ENCODE results near the gene CFAP70. TPM values are rescaled to one million over a fixed set of nuclear protein-coding genes. Genes with fewer than 3 reads are reported as not detected.
A peak's percentile ranks its signal among the peaks of the same experiment; 100 is the strongest.

The CFAP70 gene
- total RNA-seq, 1 experiment from 2014 or later, result 0.31 TPM

DNA sequence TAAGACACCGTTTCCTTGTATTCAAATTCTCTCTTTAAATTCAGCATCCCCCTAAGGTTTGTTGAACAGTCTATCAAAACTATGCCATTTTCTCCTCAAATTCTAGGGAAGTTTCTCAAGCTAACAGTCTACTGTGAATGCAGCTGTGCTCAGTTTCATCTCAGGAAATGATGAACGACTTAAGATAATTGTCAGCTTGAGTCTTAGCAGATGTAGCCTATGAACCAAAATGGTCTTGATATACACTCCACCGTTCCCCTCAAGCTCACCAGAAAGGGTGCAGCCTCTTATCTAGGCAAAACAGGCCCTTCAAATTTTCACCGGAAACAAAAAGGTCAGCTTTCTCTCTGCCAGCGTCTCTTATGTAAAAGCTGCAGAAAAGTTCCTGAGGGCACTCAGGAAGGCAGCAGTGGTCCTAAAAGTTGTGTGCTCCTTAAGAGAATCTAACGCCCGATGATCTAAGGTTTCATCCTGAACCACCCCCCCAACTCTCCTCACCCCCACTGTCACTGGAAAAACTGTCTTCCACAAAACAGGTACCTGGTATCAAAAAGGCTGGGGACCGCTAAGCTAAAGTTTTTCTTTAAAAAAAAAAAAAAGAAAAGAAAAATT lies 113.7 kb downstream of the CFAP70 start:
- ChIA-PET CTCF (no interaction called here), POLR2A (interaction anchor here (0.6 kb wide), 1 partner anchor 924 kb away, joined by 4 read pairs; no protein-coding TSS in a partner anchor)
- Mint-ChIP-seq H3K9me3 (no peaks in the 10 kb centered on the region), H3K4me1 (peaks cover 27% of the 10 kb centered on the region), H3K36me3 (peaks cover 65% of the 10 kb centered on the region), H3K27ac (peak overlapping the region; percentile 74), H3K4me3 (peak overlapping the region; percentile 94), H3K27me3 (ENCODE audit: low read depth) (no peaks in the 10 kb centered on the region)
- ATAC-seq (no peak), DNase-seq (ENCODE audit: low spot score) (no peak)
- TF ChIP-seq, protein P1, sequence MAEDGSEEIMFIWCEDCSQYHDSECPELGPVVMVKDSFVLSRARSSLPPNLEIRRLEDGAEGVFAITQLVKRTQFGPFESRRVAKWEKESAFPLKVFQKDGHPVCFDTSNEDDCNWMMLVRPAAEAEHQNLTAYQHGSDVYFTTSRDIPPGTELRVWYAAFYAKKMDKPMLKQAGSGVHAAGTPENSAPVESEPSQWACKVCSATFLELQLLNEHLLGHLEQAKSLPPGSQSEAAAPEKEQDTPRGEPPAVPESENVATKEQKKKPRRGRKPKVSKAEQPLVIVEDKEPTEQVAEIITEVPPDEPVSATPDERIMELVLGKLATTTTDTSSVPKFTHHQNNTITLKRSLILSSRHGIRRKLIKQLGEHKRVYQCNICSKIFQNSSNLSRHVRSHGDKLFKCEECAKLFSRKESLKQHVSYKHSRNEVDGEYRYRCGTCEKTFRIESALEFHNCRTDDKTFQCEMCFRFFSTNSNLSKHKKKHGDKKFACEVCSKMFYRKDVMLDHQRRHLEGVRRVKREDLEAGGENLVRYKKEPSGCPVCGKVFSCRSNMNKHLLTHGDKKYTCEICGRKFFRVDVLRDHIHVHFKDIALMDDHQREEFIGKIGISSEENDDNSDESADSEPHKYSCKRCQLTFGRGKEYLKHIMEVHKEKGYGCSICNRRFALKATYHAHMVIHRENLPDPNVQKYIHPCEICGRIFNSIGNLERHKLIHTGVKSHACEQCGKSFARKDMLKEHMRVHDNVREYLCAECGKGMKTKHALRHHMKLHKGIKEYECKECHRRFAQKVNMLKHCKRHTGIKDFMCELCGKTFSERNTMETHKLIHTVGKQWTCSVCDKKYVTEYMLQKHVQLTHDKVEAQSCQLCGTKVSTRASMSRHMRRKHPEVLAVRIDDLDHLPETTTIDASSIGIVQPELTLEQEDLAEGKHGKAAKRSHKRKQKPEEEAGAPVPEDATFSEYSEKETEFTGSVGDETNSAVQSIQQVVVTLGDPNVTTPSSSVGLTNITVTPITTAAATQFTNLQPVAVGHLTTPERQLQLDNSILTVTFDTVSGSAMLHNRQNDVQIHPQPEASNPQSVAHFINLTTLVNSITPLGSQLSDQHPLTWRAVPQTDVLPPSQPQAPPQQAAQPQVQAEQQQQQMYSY (CRISPR knock-in tag; IDR thresholded peaks at IDR 0.05), result no peak
- TF ChIP-seq NFE2L1 (CRISPR knock-in tag; IDR thresholded peaks at IDR 0.05), result no peak
- TF ChIP-seq MAX (CRISPR knock-in tag; IDR thresholded peaks at IDR 0.05), result no peak
- TF ChIP-seq, protein P2, sequence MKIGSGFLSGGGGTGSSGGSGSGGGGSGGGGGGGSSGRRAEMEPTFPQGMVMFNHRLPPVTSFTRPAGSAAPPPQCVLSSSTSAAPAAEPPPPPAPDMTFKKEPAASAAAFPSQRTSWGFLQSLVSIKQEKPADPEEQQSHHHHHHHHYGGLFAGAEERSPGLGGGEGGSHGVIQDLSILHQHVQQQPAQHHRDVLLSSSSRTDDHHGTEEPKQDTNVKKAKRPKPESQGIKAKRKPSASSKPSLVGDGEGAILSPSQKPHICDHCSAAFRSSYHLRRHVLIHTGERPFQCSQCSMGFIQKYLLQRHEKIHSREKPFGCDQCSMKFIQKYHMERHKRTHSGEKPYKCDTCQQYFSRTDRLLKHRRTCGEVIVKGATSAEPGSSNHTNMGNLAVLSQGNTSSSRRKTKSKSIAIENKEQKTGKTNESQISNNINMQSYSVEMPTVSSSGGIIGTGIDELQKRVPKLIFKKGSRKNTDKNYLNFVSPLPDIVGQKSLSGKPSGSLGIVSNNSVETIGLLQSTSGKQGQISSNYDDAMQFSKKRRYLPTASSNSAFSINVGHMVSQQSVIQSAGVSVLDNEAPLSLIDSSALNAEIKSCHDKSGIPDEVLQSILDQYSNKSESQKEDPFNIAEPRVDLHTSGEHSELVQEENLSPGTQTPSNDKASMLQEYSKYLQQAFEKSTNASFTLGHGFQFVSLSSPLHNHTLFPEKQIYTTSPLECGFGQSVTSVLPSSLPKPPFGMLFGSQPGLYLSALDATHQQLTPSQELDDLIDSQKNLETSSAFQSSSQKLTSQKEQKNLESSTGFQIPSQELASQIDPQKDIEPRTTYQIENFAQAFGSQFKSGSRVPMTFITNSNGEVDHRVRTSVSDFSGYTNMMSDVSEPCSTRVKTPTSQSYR (CRISPR knock-in tag; IDR thresholded peaks at IDR 0.05), result no peak
- no peak for TF ChIP-seq TCF7 (CRISPR knock-in tag; IDR thresholded peaks at IDR 0.05; ENCODE audit: low read depth)
- TF ChIP-seq, protein P3, sequence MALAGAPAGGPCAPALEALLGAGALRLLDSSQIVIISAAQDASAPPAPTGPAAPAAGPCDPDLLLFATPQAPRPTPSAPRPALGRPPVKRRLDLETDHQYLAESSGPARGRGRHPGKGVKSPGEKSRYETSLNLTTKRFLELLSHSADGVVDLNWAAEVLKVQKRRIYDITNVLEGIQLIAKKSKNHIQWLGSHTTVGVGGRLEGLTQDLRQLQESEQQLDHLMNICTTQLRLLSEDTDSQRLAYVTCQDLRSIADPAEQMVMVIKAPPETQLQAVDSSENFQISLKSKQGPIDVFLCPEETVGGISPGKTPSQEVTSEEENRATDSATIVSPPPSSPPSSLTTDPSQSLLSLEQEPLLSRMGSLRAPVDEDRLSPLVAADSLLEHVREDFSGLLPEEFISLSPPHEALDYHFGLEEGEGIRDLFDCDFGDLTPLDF (CRISPR knock-in tag; IDR thresholded peaks at IDR 0.05), result no peak
- no peak for TF ChIP-seq ATF1 (CRISPR knock-in tag; IDR thresholded peaks at IDR 0.05)
- TF ChIP-seq ZNF512 (CRISPR knock-in tag; IDR thresholded peaks at IDR 0.05; ENCODE audit: borderline replicate concordance), result no peak
- no peak for TF ChIP-seq CREM (CRISPR knock-in tag; IDR thresholded peaks at IDR 0.05)
- TF ChIP-seq CREB1 (CRISPR knock-in tag; IDR thresholded peaks at IDR 0.05), result no peak

- Mint-ChIP-seq H3K4me1 (peaks cover 5% of the 10 kb centered on the region), H3K27ac (no peak overlapping the region), H3K36me3 (peaks cover 59% of the 10 kb centered on the region), H3K27me3 (ENCODE audit: low read depth) (no peaks in the 10 kb centered on the region), H3K4me3 (no peak overlapping the region), H3K9me3 (no peaks in the 10 kb centered on the region)
- TF ChIP-seq ZNF121 (CRISPR knock-in tag; IDR thresholded peaks at IDR 0.05), result peak; percentile 55; the same call in 1 of the 2 replicates
- TF ChIP-seq, protein P1 (CRISPR knock-in tag; IDR thresholded peaks at IDR 0.05), result no peak
- ChIA-PET CTCF (no interaction called here), POLR2A (no interaction called here)
- ATAC-seq (no peak), DNase-seq (ENCODE audit: low spot score) (no peak)
Observed at GRCh38 chr10:73239908-73240307, 118.8 kb downstream of the CFAP70 start.

All from WTC11 (cell line).